OCI-LY1 (cell line): ENCODE data around the gene CALML5.

Experiments used
- H2AFZ ChIP-seq: fragments of 200-600 bp; sonication (generic), shearing (Covaris generic); 2 replicates; pipeline ENCODE4 v1.6.0; 2014; ENCODE audit warnings: antibody characterized with exemption, mild to moderate bottlenecking, low read length
- H3F3A ChIP-seq: fragments of 200-600 bp; sonication (generic), shearing (Covaris generic); 2 replicates; pipeline ENCODE4 v1.6.0; 2014; ENCODE audit warnings: mild to moderate bottlenecking, antibody characterized with exemption, low read length, moderate library complexity; ENCODE audit not compliant: insufficient read depth
- H3K27ac ChIP-seq: fragments of 200-600 bp; sonication (generic); 2 replicates; pipeline ENCODE4 v1.5.1; 2014; ENCODE audit warnings: low read length, mixed run types, mild to moderate bottlenecking, low read depth; ENCODE audit not compliant: poor library complexity, severe bottlenecking
- H3K27me3 ChIP-seq: fragments of 200-600 bp; sonication (generic); 2 replicates; pipeline ENCODE4 v1.6.0; 2014; ENCODE audit warnings: antibody characterized with exemption, mild to moderate bottlenecking, low read length, moderate library complexity; ENCODE audit not compliant: insufficient read depth
- H3K36me3 ChIP-seq: fragments of 200-600 bp; sonication (generic); 2 replicates; pipeline ENCODE4 v1.6.1; 2014; ENCODE audit warnings: mild to moderate bottlenecking, antibody characterized with exemption, low read length, moderate library complexity, mixed read lengths; ENCODE audit not compliant: insufficient read depth
- H3K4me1 ChIP-seq: fragments of 200-600 bp; sonication (generic); 2 replicates; pipeline ENCODE4 v1.5.1; 2014; ENCODE audit warnings: mild to moderate bottlenecking, low read length, moderate library complexity; ENCODE audit not compliant: insufficient read depth, severe bottlenecking
- H3K4me2 ChIP-seq: fragments of 200-600 bp; sonication (generic), shearing (Covaris generic); 2 replicates; pipeline ENCODE4 v1.6.1; 2014; ENCODE audit warnings: low read length
- H3K4me3 ChIP-seq: fragments of 200-600 bp; sonication (generic); 2 replicates; pipeline ENCODE4 v1.5.1; 2014; ENCODE audit warnings: low read length, low read depth, mild to moderate bottlenecking, mixed read lengths; ENCODE audit not compliant: poor library complexity, severe bottlenecking
- H3K79me2 ChIP-seq: fragments of 200-600 bp; shearing (Covaris generic); 2 replicates; pipeline ENCODE4 v1.6.1; 2016; ENCODE audit warnings: mixed run types, low read length, mixed read lengths; ENCODE audit not compliant: insufficient read depth
- H3K9ac ChIP-seq: fragments of 200-600 bp; sonication (generic), shearing (Covaris generic); 2 replicates; pipeline ENCODE4 v1.6.1; 2014; ENCODE audit warnings: mild to moderate bottlenecking, low read length, mixed read lengths
- H3K9me2 ChIP-seq: fragments of 200-600 bp; sonication (generic), shearing (Covaris generic); 2 replicates; pipeline ENCODE4 v1.6.1; 2014; ENCODE audit warnings: low read depth, mild to moderate bottlenecking, low read length, mixed read lengths
- H3K9me3 ChIP-seq: fragments of 200-600 bp; shearing (Covaris generic); 2 replicates; pipeline ENCODE4 v1.6.1; 2014; ENCODE audit warnings: low read length, mixed read lengths
- H4K20me1 ChIP-seq: fragments of 200-600 bp; sonication (generic), shearing (Covaris generic); 2 replicates; pipeline ENCODE4 v1.6.0; 2016; ENCODE audit warnings: mild to moderate bottlenecking, low read length; ENCODE audit not compliant: insufficient read depth
- EZH2 ChIP-seq: fragments of 200-600 bp; sonication (generic), shearing (Covaris generic); IDR thresholded peaks from 2 replicates; pipeline ENCODE4 v1.8.0; 2017; ENCODE audit warnings: borderline replicate concordance, mixed run types, mild to moderate bottlenecking, antibody characterized with exemption, low read length, moderate library complexity, mixed read lengths
- TF ChIP-seq, protein P1 (sequence below): fragments of 200-600 bp; sonication (generic), shearing (Covaris generic); IDR thresholded peaks from 2 replicates; pipeline ENCODE4 v1.5.1; 2017; ENCODE audit warnings: mild to moderate bottlenecking, antibody characterized with exemption, low read length, moderate library complexity, mixed read lengths

CALML5 gene

DNA sequence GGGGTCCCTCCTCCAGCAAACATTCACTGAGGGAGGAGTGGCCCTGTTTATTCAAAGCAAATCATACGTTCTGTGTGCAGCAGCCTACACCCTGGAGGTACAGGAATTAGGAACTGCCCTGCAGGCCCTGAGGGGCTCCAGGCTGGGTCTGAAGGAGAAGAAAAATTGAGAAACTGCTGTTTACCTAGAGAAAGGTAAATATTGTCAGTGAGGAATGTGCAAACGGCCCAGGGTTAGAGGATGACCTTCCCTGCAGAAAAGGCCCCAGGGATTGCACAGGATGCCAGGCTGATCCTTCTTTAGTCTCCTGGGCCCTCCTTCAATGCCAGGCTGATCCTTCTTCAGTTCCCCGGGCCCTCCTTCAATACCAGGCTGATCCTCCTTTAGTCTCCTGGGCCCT lies 5.7 kb downstream of the CALML5 start:
- Histone ChIP-seq H3K9ac (no peak overlapping the region), H3K9me3 (no peaks in the 10 kb centered on the region), H3K36me3 (no peaks in the 10 kb centered on the region), H3K27me3 (peaks cover 15% of the 10 kb centered on the region), H3K4me3 (no peak overlapping the region), H3F3A (no peaks in the 10 kb centered on the region), H3K9me2 (no peaks in the 10 kb centered on the region), H3K27ac (no peak overlapping the region), H3K4me1 (no peaks in the 10 kb centered on the region), H2AFZ (no peak overlapping the region), H4K20me1 (no peaks in the 10 kb centered on the region), H3K4me2 (no peak overlapping the region), H3K79me2 (no peaks in the 10 kb centered on the region)
- TF ChIP-seq, protein P1, sequence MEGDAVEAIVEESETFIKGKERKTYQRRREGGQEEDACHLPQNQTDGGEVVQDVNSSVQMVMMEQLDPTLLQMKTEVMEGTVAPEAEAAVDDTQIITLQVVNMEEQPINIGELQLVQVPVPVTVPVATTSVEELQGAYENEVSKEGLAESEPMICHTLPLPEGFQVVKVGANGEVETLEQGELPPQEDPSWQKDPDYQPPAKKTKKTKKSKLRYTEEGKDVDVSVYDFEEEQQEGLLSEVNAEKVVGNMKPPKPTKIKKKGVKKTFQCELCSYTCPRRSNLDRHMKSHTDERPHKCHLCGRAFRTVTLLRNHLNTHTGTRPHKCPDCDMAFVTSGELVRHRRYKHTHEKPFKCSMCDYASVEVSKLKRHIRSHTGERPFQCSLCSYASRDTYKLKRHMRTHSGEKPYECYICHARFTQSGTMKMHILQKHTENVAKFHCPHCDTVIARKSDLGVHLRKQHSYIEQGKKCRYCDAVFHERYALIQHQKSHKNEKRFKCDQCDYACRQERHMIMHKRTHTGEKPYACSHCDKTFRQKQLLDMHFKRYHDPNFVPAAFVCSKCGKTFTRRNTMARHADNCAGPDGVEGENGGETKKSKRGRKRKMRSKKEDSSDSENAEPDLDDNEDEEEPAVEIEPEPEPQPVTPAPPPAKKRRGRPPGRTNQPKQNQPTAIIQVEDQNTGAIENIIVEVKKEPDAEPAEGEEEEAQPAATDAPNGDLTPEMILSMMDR: no peak
- no peak for TF ChIP-seq EZH2

DNA sequence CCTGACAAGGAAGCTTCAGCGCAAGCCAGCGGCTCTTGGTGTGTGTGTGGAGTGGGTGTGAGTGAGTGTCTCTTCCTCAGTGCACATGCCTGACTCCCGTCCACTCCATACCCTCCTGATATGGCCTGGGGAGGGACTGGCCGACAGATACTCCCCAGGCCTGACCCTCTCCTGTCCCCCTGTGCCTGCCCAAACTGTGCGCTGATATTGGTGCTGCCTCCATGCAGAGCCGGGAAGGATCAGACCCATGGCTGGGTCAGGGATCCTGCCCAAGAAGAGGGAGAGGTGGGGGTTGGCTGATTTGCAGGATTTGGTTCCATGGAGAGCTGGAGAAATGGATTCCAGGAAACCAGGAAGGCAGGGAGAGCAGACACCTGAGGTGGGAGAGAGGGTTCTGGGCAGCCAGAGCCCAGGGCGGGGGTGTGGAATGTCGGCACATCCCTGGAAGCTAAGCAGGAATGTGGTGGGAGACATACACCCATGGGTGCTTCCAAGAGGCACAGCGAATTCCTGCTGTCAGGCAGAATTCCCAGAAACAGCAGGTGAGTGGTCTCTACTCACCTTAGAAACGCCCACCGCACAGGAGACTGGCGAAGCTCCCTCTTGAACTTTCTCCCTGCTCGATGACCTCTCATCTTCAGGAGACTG lies 6.3 kb downstream of the CALML5 start:
- H3K4me2 ChIP-seq: no peak overlapping the region
- no peaks in the 10 kb centered on the region for H4K20me1 ChIP-seq
- H3K27ac ChIP-seq: no peak overlapping the region
- no peaks in the 10 kb centered on the region for H3K4me1 ChIP-seq
- no peak overlapping the region for H3K9ac ChIP-seq
- no peaks in the 10 kb centered on the region for H3K9me3 ChIP-seq
- H3K4me3 ChIP-seq: no peak overlapping the region
- H3K27me3 ChIP-seq: peaks cover 15% of the 10 kb centered on the region
- H3K79me2 ChIP-seq: no peaks in the 10 kb centered on the region
- no peak overlapping the region for H2AFZ ChIP-seq
- H3F3A ChIP-seq: no peaks in the 10 kb centered on the region
- no peaks in the 10 kb centered on the region for H3K9me2 ChIP-seq
- TF ChIP-seq EZH2: no peak
- TF ChIP-seq, protein P1: no peak
- no peaks in the 10 kb centered on the region for H3K36me3 ChIP-seq

DNA sequence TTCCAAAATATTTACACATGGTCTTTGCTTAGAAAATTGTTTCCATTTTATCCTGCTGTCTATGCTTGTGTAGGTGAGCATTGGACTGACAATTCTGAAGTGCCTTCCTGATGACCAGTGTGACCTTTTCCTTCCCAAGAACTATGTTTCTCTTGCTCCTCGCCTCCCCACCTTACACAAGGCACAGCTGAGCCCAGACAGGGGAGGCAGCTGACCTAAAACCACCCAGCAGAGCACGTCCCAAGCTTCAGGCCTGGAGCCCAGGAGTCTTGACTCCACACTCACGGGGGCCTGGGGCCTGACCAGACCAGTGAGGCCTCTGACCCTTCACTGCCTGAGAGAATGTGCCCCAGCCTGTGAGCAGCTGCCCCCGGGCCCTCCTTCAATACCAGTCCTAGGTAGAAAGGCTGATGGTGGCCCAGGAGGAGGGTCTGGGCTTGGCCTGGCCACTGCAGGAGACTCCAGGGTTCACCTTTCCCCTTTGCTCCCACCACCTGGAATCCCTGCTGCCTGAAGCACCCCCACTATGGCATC lies 7.0 kb downstream of the CALML5 start:
- no peaks in the 10 kb centered on the region for H3K4me1 ChIP-seq
- peaks cover 15% of the 10 kb centered on the region for H3K27me3 ChIP-seq
- no peak overlapping the region for H3K9ac ChIP-seq
- H3F3A ChIP-seq: no peaks in the 10 kb centered on the region
- H4K20me1 ChIP-seq: no peaks in the 10 kb centered on the region
- no peak overlapping the region for H3K27ac ChIP-seq
- H3K9me3 ChIP-seq: no peaks in the 10 kb centered on the region
- no peaks in the 10 kb centered on the region for H3K36me3 ChIP-seq
- TF ChIP-seq EZH2: no peak
- TF ChIP-seq, protein P1: no peak
- H3K79me2 ChIP-seq: no peaks in the 10 kb centered on the region
- H2AFZ ChIP-seq: no peak overlapping the region
- H3K9me2 ChIP-seq: no peaks in the 10 kb centered on the region
- H3K4me2 ChIP-seq: no peak overlapping the region
- no peak overlapping the region for H3K4me3 ChIP-seq
